Brain microvascular endothelial cell (primary cell): Measurements from ENCODE around the gene EPB41L4B.

ENCODE experiments used
- DNase-seq: peaks from one replicate; pipeline ENCODE4 v3.0.0-alpha.2; 2020
- H3K27ac ChIP-seq: fragments of 250-450 bp; sonication (Bioruptor Pico); 2 replicates; pipeline ENCODE4 v1.5.1; 2020; ENCODE audit warnings: mild to moderate bottlenecking, moderate library complexity
- H3K27me3 ChIP-seq: fragments of 250-450 bp; sonication (Bioruptor Pico); replicated peaks from 2 replicates; pipeline ENCODE4 v1.5.1; 2020; ENCODE audit warnings: mild to moderate bottlenecking
- H3K36me3 ChIP-seq: fragments of 250-450 bp; sonication (Bioruptor Pico); replicated peaks from 2 replicates; pipeline ENCODE4 v1.5.1; 2020; ENCODE audit warnings: mild to moderate bottlenecking
- H3K4me3 ChIP-seq: 2 replicates; pipeline ENCODE4 v1.5.1; 2011; ENCODE audit warnings: low read depth, mild to moderate bottlenecking, control low read depth, low read length, moderate library complexity
- in situ Hi-C: cut with HindIII; loops from 2 replicates; pipeline ENCODE4 v1.10.0; 2017; ENCODE audit warnings: low sequenced_read_pairs, low pct_ligation_motif_present
- TF ChIP-seq, protein P1 (sequence below): IDR thresholded peaks from 2 replicates; pipeline ENCODE4 v1.5.1; 2011; ENCODE audit warnings: low read depth, mild to moderate bottlenecking, moderate library complexity, low read length, control low read depth, inconsistent platforms; ENCODE audit errors: missing control alignments

EPB41L4B gene

GRCh38 chr9:109282302-109282701, 38.6 kb downstream of the EPB41L4B start:
- in situ Hi-C loops: no loop called here
- TF ChIP-seq, protein P1, sequence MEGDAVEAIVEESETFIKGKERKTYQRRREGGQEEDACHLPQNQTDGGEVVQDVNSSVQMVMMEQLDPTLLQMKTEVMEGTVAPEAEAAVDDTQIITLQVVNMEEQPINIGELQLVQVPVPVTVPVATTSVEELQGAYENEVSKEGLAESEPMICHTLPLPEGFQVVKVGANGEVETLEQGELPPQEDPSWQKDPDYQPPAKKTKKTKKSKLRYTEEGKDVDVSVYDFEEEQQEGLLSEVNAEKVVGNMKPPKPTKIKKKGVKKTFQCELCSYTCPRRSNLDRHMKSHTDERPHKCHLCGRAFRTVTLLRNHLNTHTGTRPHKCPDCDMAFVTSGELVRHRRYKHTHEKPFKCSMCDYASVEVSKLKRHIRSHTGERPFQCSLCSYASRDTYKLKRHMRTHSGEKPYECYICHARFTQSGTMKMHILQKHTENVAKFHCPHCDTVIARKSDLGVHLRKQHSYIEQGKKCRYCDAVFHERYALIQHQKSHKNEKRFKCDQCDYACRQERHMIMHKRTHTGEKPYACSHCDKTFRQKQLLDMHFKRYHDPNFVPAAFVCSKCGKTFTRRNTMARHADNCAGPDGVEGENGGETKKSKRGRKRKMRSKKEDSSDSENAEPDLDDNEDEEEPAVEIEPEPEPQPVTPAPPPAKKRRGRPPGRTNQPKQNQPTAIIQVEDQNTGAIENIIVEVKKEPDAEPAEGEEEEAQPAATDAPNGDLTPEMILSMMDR: no peak
- Histone ChIP-seq H3K4me3 (no peak overlapping the region), H3K27ac (no peak overlapping the region), H3K27me3 (no peaks in the 10 kb centered on the region), H3K36me3 (no peaks in the 10 kb centered on the region)
- no peak for DNase-seq

DNA sequence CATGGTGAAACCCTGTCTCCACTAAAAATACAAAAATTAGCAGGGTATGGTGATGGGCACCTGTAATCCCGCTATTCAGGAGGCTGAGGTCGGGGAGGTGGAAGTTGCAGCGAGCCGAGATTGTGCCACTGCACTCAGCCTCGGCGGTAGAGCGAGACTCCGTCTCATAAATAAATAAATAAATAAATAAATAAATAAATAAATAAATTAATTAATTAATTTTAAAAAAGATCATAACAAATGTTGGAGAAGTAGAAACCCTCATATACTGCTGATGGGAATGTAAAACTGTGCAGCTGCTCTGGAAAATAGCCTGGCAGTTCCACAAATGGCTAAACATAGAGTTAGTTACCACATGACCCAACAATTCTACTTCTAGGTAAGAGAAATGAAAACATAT, 39.3 kb downstream of the EPB41L4B start:
- Histone ChIP-seq H3K36me3 (no peaks in the 10 kb centered on the region), H3K27ac (no peak overlapping the region), H3K27me3 (no peaks in the 10 kb centered on the region), H3K4me3 (no peak overlapping the region)
- DNase-seq: no peak
- in situ Hi-C loops: no loop called here
- TF ChIP-seq, protein P1: no peak

GRCh38 chr9:109278848-109279247, 42.0 kb downstream of the EPB41L4B start:
- no peaks in the 10 kb centered on the region for H3K27me3 ChIP-seq
- no peaks in the 10 kb centered on the region for H3K36me3 ChIP-seq
- DNase-seq: no peak
- in situ Hi-C loops: no loop called here
- TF ChIP-seq, protein P1: no peak
- no peak overlapping the region for H3K27ac ChIP-seq
- no peak overlapping the region for H3K4me3 ChIP-seq

- in situ Hi-C loops: no loop called here
- TF ChIP-seq, protein P1: no peak
- no peak overlapping the region for H3K4me3 ChIP-seq
- DNase-seq: no peak
- H3K36me3 ChIP-seq: no peaks in the 10 kb centered on the region
- no peaks in the 10 kb centered on the region for H3K27me3 ChIP-seq
- H3K27ac ChIP-seq: no peak overlapping the region
These were observed 42.6 kb downstream of the EPB41L4B start for GRCh38 chr9:109278216-109278615.

GRCh38 chr9:109277451-109277850, 43.4 kb downstream of the EPB41L4B start:
- in situ Hi-C loops: no loop called here

More at GRCh38 chr9:109277451-109277850, 43.4 kb downstream of the EPB41L4B start:
- H3K4me3 ChIP-seq: no peak overlapping the region
- TF ChIP-seq, protein P1: no peak
- H3K27ac ChIP-seq: no peak overlapping the region
- no peak for DNase-seq
- no peaks in the 10 kb centered on the region for H3K27me3 ChIP-seq
- no peaks in the 10 kb centered on the region for H3K36me3 ChIP-seq
